ENCODE measurements around the gene CTSC. TPM values are rescaled to one million over a fixed set of nuclear protein-coding genes. Genes with fewer than 3 reads are reported as not detected.

Gene CTSC
- total RNA-seq, result 78.7 and 134 TPM in 2 replicates

DNA sequence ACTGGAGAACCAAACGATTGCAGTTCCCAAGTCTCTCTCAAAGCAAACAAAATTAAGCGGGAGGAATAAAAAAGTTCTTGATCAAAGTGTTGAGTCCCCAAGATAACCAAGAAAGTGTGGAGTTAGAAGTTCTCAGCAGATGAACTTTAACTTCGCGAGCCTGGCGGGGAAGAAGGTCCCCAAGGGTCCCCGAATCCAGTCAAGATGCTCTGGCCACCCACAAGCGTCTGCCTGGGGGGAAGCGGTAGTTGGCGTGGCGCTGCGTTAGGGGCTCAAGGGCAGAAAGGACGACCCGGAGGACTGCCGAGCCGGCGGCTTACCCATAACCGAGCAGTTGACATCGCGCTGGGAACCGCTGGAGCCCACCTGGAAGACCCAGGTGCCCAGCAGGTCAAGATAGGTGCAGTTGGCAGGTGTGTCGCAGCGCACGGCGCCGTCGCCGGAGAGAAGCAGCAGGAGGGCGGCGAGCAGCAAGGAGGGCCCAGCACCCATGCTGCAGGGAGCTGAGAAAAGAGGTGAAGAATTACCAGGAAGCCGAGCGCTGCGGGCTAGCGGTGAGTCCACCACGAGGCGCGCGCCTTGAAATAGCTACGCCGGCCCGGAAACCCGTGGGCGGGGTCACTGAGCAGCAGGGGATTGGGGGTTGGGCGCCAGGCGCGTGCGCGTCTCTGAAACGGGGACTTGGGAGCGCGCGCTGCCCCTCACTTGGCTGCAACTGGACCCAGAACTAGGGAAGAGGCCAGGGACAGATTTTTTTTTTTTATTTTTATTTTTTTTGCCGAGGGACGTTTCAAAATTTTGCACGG, at the start of gene CTSC:
CTSC (minus strand) TSS at position 556 of the 806 bp plus-strand sequence; CDS start at position 492, 64 bp downstream.

Other genes with a start within 250 kb of the CTSC start
- 2.6 and 2.9 TPM in 2 replicates for gene RAB38, start 162.3 kb downstream of the CTSC start, total RNA-seq